HG03439 (cell line): ENCODE data around the gene OR13C5.

Source experiments
- ATAC-seq: cut with Tn5 transposase; IDR thresholded peaks from one replicate; pipeline ENCODE4 v1.9.1; 2021; ENCODE audit warnings: mild to moderate bottlenecking, moderate library complexity; ENCODE audit not compliant: unreplicated experiment

OR13C5 gene

DNA sequence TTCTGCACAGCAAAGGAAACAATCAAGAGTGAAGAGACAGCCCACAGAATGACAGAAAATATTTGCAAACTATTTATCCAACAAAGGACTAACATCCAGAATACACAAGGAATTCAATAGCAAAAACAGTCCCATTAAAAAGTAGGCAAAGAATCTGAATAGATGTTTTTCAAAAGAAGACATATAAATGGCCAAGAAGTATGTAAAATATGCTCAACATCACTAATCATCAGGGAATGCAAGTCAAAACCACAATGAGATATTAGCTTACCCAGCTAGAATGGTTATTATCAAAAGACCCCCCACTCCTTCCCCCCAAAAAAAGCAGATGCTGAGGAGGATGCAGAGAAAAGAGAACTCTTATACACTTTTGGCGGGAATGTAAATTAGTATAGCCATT, 43.7 kb downstream of the OR13C5 start:
- no peak for ATAC-seq

DNA sequence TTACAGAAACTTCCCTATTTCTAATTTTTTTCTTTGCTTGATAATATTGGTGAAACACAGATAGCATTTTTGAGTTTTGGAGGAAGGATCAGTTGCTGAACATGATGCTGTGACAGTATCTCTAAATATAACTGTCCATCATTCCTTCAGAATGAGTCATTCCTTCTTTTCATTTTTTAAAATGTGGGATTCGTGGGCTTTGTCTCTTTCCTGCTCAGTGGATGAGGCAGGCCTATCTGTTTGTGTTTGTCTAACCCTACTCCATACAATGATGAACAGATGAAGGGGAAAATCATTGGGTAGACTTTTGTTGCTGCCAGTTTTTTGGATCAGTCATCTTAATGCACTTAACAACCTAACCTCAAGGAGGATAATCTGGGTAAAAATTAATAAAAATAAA, 46.0 kb downstream of the OR13C5 start:
- no peak for ATAC-seq
